NCI-H748 (cell line): Measurements from ENCODE around the gene PER2.
A peak's percentile ranks its signal among the peaks of the same experiment; 100 is the strongest.
"Not testable (repeated sequence)": the region's sequence is repeated elsewhere in the genome, so short reads cannot be mapped to it uniquely, and the experiment has no call there.

Experiments
- DNase-seq: peaks from one replicate; lab custom pipeline; 2025; ENCODE audit not compliant: unreplicated experiment; lab: John Stamatoyannopoulos, UW

The PER2 gene

GRCh38 chr2:238287737-238288649 is at the start of gene PER2:
PER2 (minus strand) TSS chr2:238288610; CDS start chr2:238277936, 10,674 bp downstream.
- DNase-seq: peak; percentile 84

- DNase-seq: no peak
These were observed 49.4 kb upstream of the PER2 start for GRCh38 chr2:238337846-238338245.

GRCh38 chr2:238336793-238337444 is 48.5 kb upstream of the PER2 start:
- DNase-seq: no peak

- DNase-seq: no peak
These were observed 47.7 kb upstream of the PER2 start for GRCh38 chr2:238336151-238336550.

GRCh38 chr2:238335591-238335990 is 47.2 kb upstream of the PER2 start:
- not testable (repeated sequence) for DNase-seq

GRCh38 chr2:238334885-238335284 is 46.5 kb upstream of the PER2 start:
- DNase-seq: no peak

- no peak for DNase-seq
These were observed 43.5 kb upstream of the PER2 start for GRCh38 chr2:238331916-238332315.

- no peak for DNase-seq
These were observed 42.0 kb upstream of the PER2 start for GRCh38 chr2:238330391-238330790.

GRCh38 chr2:238327751-238328150 is 39.3 kb upstream of the PER2 start:
- no peak for DNase-seq

- no peak for DNase-seq
These were observed 38.5 kb upstream of the PER2 start for GRCh38 chr2:238326801-238327365.

- no peak for DNase-seq
These were observed 37.3 kb upstream of the PER2 start for GRCh38 chr2:238325694-238326093.

- DNase-seq: not testable (repeated sequence)
These were observed 35.8 kb upstream of the PER2 start for GRCh38 chr2:238324248-238324647.

GRCh38 chr2:238322001-238322411 is 33.6 kb upstream of the PER2 start:
- DNase-seq: no peak

- no peak for DNase-seq
These were observed 33.1 kb upstream of the PER2 start for GRCh38 chr2:238321467-238321866.

GRCh38 chr2:238320648-238321281 is 32.4 kb upstream of the PER2 start:
- DNase-seq: peak; percentile 19

GRCh38 chr2:238320246-238320647 is 31.8 kb upstream of the PER2 start, which contains the start of gene TRAF3IP1:
TRAF3IP1 (plus strand) TSS chr2:238320518; CDS start chr2:238320663, 145 bp downstream.
- peak; percentile 94 for DNase-seq

- no peak for DNase-seq
These were observed 26.7 kb upstream of the PER2 start for GRCh38 chr2:238315031-238315595.

GRCh38 chr2:238314576-238314975 is 26.2 kb upstream of the PER2 start:
- no peak for DNase-seq

GRCh38 chr2:238313991-238314350 is 25.6 kb upstream of the PER2 start:
- no peak for DNase-seq

- no peak for DNase-seq
These were observed 25.0 kb upstream of the PER2 start for GRCh38 chr2:238313289-238313990.
